ENCODE measurements around the gene ANKRD9.
"Not testable (repeated sequence)": the region's sequence is repeated elsewhere in the genome, so short reads cannot be mapped to it uniquely, and the experiment has no call there.

Gene ANKRD9

DNA sequence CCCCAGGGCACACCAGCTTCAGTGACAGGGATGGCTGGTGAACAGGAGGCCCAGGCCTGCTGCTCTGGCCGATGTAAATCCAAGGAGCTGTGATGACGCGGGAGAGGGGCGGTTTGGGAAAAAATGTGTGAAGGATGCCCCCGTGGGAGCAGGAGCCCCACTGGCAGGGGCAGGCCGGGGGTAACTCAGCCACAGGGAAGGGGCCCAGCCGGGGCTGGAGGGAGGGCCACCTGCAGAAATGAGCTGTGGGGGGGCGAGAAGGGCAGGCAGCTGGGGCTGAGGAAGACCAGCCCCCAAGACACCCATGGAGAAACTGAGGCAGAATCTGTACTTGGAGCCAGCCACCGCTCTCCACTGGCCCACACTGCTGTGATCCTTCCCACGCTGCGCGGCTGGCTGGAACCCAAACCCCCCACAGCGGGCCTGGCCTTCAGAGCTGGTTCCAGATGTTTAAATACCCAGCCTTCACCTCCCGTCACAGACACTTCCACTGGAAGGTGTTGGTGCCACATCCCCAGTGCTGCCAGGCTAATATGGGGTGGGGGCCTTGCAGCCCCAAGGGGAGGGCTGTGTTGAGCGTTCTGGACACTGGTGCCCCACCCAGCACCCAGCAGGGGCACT is 28.5 kb upstream of the ANKRD9 start:
- no peak for DNase-seq

GRCh38 chr14:102532204-102532658 is 22.7 kb upstream of the ANKRD9 start:
- DNase-seq: no peak

DNA sequence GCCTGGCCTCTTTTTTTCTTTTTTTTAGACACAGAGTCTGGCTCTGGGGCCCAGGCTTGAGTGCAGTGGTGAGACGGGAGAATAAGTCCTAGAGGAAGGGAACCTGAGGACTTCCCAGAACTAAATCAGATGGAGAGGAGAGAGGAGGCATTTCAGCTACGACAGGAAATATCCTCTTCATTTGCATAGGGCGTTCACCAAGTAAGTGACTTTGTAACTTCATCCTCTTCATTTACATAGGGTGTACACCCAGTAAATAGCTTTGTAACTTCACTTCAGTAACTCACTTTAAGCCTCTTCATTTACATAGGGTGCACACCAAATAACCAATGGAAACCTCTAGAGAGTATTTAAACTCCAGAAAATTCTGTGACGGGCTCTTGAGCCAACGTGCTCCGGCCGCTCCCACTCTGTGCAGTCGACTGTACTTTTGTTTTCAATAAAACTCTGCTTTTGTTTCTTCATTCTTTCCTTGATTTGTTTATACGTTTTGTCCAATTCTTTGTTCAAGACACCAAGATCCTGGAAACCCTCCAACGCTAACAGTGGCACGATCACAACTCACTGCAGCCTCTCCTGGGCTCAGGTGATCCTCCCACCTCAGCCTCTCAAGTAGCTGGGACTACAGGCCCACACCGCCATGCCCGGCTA is 21.4 kb upstream of the ANKRD9 start:
- DNase-seq: no peak

GRCh38 chr14:102528431-102529170 is 19.0 kb upstream of the ANKRD9 start:
- no peak for DNase-seq

DNA sequence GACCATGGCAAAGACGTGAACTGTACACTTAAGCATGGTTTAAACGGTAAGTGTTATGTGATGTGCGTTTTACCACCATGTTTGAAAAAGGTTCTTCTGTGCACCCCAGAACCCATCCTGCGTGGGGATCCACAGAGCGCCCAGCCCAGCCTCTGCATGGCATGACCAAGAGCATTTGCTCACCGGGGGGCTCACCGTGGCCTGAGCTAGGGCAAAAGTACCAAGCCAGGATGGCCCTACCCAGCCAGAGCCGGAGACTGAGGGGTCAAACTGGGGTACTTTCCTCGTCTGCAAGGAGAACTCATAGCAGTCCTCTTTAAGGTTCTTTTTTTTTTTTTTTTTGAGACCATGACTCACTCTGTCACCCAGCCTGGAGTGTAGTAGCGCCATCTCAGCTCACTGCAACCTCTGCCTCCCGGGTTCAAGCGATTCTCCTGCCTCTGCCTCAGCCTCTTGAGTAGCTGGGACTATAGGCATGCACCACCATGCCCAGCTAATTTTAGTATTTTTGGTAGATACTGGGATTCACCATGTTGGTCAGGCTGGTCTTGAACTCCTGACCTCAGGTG is 16.4 kb upstream of the ANKRD9 start:
- DNase-seq: no peak

DNA sequence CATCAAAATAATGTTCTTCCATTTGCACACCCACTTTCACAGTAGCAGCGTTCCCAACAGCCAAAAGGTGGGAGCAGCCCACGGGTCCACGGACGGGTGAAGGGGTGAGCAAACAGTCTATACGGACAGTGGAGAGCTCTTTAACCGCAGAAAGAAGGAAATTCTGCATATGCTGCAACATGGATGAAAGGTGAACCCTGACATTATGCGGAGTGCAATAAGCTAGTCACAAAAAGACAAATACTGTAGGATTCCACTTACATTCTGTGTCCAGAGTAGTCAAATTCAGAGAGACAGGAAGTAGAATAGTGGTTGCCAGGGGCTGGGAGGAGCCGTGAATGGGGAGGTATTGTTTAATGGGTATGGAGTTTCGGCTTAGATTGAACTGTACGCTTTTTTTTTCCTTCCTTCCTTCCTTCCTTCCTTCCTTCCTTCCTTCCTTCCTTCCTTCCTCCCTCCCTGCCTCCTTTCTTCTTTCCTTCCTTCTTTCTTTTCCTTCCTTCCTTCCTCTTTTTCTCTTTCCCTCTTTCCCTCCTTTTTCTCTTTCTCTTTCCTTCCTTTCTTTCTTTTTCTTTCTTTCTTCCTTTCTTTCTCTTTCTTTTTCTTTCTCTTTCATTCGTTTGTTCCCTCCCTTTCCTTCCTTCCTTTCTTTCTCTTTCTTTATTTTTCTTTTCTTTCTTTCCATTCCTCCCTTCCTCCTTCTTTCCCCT is 15.8 kb upstream of the ANKRD9 start:
- peak; percentile 21 for DNase-seq

GRCh38 chr14:102524451-102525218 is 15.1 kb upstream of the ANKRD9 start:
- DNase-seq: peak; percentile 98

DNA sequence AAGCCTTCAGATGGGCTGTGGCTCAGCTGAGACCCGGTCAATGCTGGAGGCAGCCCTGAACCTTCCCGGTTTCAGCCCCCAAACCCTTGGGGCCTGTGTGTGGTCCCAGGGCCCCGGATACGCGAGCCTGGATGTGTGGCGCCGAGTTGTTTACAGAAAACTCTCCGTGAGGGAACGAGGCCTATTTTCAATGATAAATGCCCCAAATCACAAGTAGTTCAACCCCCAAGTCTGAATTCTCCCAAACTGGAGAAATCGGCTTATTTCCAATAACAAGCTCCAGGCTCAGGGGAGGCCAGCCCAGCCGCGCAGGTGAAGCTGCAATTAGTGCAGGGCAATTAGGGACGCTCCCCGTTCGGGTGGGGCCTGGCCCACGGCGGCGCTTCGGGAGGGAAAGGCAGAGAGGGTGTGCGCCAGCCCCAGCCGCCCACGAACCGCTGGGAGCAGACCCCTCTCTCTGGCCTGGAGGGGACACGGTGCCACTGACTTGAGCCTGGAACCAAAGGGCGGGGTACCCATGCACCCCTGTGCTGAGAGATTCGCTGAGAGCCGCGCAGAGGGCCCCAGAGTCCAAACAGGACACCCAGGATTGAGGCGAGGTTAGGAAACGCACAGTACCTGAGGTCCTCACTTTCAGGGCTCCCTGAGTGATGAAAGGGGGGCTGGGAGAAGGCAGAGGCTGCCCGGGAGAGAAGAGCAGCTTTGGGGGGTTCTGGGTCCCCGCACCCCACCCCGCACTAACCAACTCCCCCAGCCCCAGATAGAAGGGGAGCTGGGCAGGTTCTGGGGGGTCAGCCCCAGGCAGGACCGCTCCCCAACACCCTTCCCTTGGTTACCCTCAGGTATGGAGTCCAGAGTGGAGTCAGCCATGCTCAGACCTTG is 14.2 kb upstream of the ANKRD9 start:
- DNase-seq: no peak

- no peak for DNase-seq
Observed at GRCh38 chr14:102523200-102523568, 13.6 kb upstream of the ANKRD9 start.

DNA sequence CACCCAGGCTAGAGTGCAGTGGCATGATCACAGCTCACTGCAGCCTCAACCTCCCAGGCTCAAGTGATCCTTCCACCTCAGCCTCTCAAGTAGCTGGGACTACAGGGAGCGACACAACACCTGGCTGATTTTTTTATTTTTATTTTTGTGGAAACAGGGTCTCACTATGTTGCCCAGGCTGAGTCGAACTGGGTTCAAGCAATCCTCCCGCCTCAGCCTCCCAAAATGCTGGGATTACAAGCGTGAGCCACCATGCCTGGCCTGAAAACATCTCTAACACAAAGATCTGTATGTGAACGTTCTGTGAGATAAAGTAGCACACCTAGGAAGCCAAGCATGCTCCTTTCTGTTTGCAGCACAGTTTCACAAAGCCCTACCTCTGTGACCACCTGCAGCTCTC is 10.1 kb upstream of the ANKRD9 start:
- not testable (repeated sequence) for DNase-seq

- no peak for DNase-seq
Observed at GRCh38 chr14:102518063-102518648, 8.6 kb upstream of the ANKRD9 start.

- DNase-seq: no peak
Observed at GRCh38 chr14:102517392-102518062, 8.0 kb upstream of the ANKRD9 start.

DNA sequence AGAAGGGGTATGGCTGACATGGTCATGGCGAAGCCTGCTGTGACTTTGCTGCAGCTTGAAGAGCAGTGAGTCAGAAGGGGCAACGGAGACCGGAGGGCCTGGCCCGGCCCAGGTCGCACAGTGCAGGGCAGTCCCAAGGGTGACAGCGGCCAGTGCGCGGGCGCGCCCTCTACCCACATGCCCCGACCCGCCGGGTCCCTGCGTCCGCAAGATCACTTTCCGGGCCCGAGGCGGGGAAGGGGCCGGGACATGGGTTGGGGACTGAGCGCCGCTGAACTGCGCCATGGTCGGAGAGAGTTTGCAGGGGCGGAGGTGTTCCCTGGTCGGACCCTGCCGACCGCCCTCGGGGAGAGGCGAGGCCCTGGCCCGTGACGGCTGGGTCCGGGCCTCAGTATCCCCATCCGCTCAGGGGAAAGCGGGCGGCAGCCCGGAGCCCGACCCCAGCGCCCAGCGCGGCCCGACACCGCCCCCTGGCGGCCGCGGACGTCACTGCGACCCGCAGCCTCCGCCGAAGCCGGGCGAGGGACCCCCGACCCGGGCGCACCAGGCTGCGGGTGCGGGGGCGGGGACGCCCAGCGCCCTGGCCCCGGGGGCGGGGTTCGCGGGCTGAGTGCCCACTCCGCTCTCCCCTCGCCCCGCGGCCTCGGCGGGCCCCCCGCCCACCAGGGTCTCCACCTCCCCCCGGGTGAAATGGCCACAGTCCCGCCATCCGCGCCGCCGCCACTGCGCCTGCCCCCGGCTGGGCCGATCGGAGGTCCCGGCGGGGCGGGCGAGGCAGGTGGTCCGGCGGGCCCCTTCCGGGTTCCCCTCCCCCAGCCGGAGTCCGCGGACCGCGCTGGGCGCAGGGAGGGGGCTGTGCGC is 7.2 kb upstream of the ANKRD9 start:
- no peak for DNase-seq

- DNase-seq: no peak
Observed at GRCh38 chr14:102514987-102515733, 5.6 kb upstream of the ANKRD9 start.

DNA sequence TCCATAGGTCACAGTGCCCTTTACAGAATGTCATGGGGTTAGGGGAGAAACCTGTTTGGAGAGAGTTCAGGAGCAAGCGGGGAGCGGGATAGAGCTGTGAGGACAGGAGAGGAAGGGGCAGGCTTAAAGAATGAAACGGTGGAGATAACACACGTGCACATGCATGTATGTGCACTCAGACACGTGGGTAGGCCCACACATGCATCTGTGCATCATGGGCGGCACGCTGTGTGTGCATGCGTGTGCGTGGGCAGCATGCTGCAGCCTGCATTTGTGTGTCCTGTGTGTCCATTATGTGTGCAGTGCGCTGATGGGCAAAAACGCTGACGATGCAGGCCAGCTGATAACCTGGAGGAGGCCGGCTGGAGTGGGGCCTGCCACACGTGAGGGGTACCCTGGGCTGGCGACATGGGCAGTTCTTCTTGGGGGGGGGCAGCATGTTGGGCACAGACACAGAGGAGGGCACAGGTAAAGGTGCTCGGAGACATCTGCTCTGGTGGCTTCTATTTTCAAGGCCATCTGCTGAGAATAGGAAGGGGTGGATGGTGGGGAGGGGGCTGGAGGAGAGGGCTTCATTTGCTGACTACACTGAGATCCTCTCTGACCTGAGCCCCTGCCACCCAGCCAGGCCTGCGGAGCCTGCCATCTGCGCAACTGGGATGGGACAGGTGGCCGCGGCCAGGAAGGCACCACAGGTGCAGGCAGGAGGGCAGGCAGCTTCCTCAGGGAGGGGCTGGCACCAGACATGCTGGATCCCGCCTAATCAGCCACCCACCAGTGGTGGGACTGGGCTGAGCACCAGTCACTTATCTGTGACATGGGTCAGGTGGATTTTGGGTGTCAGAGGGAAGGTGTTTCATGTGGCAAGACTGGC is 4.6 kb upstream of the ANKRD9 start:
- no peak for DNase-seq

DNA sequence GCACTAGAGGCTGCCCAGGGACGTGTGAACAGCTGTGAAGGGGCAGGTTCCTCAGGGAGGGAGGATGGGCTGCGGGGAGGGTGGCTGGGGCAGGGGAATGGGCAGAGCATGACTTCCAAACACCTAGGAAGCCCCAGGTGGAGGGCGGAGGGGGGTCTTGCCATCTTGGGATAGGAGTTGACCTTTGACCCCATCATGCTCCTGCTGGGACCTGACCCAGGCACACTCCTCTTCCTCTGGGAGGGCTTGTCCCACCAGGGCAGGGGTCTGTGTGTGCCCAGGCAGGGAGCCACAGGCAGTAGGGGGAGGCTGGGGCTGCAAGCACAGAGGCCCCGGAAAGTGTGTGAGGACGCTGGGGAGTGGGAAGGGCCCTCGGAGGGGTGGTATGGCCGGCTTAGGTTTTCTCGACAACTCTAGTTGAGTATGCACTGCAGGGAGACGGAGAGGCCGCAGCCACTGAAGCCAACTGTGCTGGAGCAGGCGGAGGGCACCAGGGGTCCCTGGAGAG is 3.3 kb upstream of the ANKRD9 start:
- no peak for DNase-seq

GRCh38 chr14:102511538-102511937 is 2.0 kb upstream of the ANKRD9 start:
- no peak for DNase-seq

Data from NCI-H1092 (cell line).